ENCODE results near the gene ZNF726.
"Not testable (repeated sequence)": the region's sequence is repeated elsewhere in the genome, so short reads cannot be mapped to it uniquely, and the experiment has no call there.

Gene ZNF726

DNA sequence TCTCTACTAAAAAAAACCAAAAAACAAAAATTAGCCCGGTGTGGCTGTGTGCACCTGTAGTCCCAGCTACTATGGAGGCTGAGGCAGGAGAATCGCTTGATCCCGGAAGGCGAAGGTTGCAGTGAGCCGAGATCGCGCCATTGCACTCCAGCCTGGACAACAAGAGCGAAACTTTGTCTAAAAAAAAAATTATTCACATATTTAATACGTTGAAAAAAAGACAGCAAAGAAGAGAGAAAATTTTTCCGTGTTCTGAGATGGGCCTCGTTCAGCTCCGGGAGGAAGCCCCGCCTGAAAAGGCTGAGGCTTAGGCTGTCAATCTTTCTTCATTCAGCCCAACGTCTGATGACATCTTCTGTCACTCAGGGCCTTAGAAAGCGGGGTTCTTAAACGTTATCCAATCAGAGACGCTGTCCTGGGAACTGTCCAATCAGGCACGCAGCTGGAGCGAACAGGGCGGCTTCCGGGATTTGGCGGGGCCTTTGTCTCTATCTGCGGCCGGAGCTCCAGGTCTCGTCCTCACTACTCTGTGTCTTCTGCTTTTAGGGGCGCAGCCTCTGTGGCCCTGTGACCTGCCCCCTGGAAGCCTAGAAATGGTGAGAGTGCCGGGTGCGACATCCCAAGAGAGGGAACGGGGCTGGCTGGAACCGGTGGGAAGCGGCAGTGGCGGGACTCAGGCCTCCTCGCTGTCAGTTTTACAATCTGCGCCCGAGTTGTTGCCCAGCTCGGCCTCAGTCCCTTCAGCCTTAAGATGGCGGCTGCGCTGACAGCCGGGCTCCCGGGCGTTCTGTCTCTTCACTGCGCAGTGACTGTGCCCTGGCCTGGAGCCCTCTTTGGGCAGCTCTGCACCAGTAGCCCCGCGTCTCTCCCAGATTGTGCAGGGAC lies at the start of gene ZNF726:
Gene ZNF726, plus strand, starts transcription at position 485 of the 885 bp plus-strand sequence. Its CDS starts 109 bp downstream, at position 594.
- peak within 1 kb of the TSS; percentile 72 for H3K27ac ChIP-seq
- TF ChIP-seq ZFX (IDR thresholded peaks at IDR 0.05): peak; percentile 78
- TF ChIP-seq, protein P1, sequence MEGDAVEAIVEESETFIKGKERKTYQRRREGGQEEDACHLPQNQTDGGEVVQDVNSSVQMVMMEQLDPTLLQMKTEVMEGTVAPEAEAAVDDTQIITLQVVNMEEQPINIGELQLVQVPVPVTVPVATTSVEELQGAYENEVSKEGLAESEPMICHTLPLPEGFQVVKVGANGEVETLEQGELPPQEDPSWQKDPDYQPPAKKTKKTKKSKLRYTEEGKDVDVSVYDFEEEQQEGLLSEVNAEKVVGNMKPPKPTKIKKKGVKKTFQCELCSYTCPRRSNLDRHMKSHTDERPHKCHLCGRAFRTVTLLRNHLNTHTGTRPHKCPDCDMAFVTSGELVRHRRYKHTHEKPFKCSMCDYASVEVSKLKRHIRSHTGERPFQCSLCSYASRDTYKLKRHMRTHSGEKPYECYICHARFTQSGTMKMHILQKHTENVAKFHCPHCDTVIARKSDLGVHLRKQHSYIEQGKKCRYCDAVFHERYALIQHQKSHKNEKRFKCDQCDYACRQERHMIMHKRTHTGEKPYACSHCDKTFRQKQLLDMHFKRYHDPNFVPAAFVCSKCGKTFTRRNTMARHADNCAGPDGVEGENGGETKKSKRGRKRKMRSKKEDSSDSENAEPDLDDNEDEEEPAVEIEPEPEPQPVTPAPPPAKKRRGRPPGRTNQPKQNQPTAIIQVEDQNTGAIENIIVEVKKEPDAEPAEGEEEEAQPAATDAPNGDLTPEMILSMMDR (conservative IDR thresholded peaks at IDR 0.05): no peak

DNA sequence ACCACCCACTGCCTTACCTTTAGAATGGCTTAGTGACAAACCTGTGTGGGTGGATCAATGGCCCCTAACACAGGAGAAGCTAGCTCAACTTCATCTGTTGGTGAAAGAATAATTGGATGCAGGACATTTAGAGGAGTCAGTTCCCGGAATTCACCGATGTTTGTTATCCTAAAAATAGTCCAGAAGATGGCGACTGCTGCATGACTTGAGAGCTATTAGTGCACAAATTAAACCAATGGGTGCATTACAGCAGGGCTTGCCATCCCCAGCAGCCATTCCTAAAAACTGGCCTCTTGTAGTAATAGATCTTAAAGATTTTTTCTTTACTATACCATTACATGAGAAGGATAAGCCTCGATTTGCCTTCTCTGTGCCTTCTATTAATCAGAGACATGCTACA lies 46.8 kb upstream of the ZNF726 start:
- TF ChIP-seq, protein P1 (conservative IDR thresholded peaks at IDR 0.05): peak; percentile 59
- no peak for TF ChIP-seq ZFX (IDR thresholded peaks at IDR 0.05)
- H3K27ac ChIP-seq: no peak overlapping the region

DNA sequence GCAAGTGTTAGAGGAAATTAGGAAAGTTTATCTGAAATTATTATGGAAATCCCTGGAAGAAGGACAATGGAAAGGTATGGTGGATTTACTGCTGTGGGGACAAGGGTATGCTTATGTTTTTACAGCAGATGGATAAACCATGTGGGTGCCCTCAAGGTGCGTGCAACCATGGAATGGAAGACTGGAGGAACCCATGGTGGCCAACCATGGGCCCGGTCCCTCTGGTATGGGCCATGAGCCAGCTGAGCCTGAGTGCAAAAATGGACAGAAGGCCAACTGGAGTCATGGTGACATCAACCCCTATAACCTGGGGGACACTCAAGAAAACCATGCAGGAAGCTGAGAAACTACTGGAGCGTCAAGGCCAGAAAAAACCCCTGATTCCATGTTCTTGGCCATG lies 46.1 kb upstream of the ZNF726 start:
- TF ChIP-seq, protein P1 (conservative IDR thresholded peaks at IDR 0.05): no peak
- no peak for TF ChIP-seq ZFX (IDR thresholded peaks at IDR 0.05)
- H3K27ac ChIP-seq: no peak overlapping the region

DNA sequence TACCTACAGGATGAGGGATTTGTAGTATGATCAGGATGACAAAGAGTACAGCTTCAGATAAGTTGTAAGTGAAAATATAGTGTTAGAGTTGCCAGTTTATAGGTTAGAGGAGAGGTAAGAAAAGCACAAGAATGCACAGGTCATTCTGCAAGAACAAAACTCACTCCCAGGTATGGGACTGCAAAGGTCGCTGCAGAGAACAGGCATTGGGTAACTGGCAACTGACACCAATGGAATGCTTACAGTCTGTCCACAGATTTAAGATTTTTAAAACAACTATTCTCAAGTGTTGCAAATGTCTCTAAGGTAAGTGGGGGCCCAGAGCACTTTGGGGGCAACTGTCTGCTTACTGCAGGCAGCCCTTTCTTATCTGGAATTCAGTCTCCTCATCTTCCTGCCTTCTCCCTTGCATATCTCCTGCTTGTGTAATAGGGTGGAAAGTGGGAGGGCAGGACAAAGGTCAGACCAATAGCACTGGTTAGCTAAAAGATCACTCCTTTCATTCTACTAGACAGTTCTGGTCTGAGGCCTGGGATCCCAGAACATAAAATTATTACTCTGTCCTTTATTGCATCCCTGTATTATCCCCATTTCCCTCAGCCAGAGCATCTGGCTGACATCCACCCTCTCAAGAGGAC lies 42.3 kb upstream of the ZNF726 start:
- H3K27ac ChIP-seq: no peak overlapping the region
- TF ChIP-seq, protein P1 (conservative IDR thresholded peaks at IDR 0.05): no peak
- no peak for TF ChIP-seq ZFX (IDR thresholded peaks at IDR 0.05)

DNA sequence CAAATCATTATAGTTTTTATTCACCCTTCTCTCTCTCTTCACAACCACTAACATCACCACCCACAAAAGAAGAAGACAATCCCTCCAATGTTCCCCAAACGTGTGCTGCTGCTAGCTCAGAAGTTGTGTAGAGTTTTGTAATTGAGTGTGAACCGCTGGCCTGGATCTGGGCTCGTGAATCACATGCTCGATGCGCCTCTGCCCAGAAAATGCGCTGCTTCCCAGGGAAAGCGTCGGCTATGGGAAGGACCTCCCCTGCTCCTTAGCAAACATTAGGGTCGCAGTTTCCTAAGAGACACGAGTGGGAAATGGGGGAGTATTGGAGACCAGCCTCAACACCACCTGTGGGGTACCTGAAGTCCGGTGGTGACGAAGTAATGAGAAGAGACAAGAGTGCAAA lies 38.4 kb upstream of the ZNF726 start:
- no peak for TF ChIP-seq ZFX (IDR thresholded peaks at IDR 0.05)
- TF ChIP-seq, protein P1 (conservative IDR thresholded peaks at IDR 0.05): no peak

DNA sequence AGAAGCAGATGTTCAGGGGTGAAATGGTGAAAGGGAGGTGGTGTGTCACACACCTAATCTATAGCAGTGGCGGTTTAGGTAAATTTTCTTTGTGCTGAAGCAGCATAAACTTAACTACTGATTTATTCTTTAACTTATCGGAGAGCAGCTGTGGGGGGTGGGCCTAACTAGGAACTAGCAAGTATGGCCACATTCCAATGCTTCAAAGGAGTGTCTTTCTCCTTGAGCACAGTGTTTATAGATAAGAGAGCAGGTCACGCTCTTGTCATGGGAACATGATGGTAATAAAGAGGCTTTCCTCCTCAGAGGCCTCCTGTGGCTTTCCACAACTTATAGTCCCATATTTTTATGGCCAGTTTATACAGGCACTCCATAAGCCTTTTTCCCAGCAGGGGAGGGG lies 37.9 kb upstream of the ZNF726 start:
- H3K27ac ChIP-seq: not testable (repeated sequence)

More for the DNA sequence above, 38.4 kb upstream of the ZNF726 start:
- H3K27ac ChIP-seq: no peak overlapping the region

DNA sequence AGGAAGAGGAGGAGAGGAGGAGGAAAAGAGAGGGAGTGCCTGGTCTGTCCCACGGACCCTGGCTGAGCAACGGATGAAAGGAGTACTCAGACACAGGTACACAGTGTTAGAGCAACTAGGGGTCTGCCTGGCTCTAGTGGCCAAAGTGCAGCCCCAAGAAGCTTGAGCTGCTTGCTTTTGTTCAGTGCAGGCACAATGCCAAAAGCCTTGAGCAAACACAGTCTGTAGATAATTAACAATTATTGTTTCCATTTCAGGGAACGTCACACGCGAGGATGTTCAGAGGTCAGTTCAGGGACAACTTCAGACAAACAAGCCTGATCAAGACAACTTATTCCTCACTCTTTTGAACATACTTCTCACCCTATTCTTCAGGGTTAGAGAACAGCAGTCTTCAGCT lies 32.2 kb upstream of the ZNF726 start:
- TF ChIP-seq, protein P1 (conservative IDR thresholded peaks at IDR 0.05): no peak
- no peak for TF ChIP-seq ZFX (IDR thresholded peaks at IDR 0.05)

More for the DNA sequence above, 32.2 kb upstream of the ZNF726 start:
- no peak overlapping the region for H3K27ac ChIP-seq

Measured in C4-2B (cell line).